Upper lobe of left lung (tissue), 4 donors: ENCODE measurements around the gene MICALL1.

ENCODE experiments used
- CTCF ChIP-seq, 6 experiments: fragments of 450-650 bp in 4 of 6; fragments of 200-600 bp in 2 of 6; sonication (generic) in 2 of 6; IDR thresholded peaks; one replicate each; pipeline ENCODE4 v1.5.1; 2016 to 2019; ENCODE audit warnings: antibody characterized with exemption in 6 of 6
- POLR2A ChIP-seq, 4 donors: fragments of 450-650 bp; IDR thresholded peaks; one replicate each; pipeline ENCODE4 v1.5.1; 2016 to 2017; ENCODE audit warnings: antibody characterized with exemption in 4 of 4, mild to moderate bottlenecking in 2 of 4

- TF ChIP-seq CTCF (IDR thresholded peaks at IDR 0.05) (no peak), POLR2A (IDR thresholded peaks at IDR 0.05) (no peak)
Observed at GRCh38 chr22:37931893-37932389, 25.8 kb downstream of the MICALL1 start.
